Endometrial microvascular endothelial cells (primary cell): ENCODE results near the gene STAB1. TPM values are rescaled to one million over a fixed set of nuclear protein-coding genes. Genes with fewer than 3 reads are reported as not detected.

Source experiments
- in situ Hi-C: cut with HindIII; loops from 2 replicates; pipeline ENCODE4 v1.10.0; 2017; ENCODE audit warnings: low sequenced_read_pairs, low pct_unique_long_range_greater_than_20kb; ENCODE audit errors: inconsistent ontology term
- total RNA-seq: library from RNA; depleted of rRNA; stranded (reverse); fragments of >200 nt; gene quantifications from one replicate; pipeline ENCODE4 v1.2.3, GENCODE V29; 2015; ENCODE audit errors: inconsistent ontology term

The STAB1 gene
- total RNA-seq, 1 donor from 2014 or later, result 259 TPM

GRCh38 chr3:52541050-52541449 is 45.9 kb downstream of the STAB1 start:
- in situ Hi-C loops, result no loop called here

DNA sequence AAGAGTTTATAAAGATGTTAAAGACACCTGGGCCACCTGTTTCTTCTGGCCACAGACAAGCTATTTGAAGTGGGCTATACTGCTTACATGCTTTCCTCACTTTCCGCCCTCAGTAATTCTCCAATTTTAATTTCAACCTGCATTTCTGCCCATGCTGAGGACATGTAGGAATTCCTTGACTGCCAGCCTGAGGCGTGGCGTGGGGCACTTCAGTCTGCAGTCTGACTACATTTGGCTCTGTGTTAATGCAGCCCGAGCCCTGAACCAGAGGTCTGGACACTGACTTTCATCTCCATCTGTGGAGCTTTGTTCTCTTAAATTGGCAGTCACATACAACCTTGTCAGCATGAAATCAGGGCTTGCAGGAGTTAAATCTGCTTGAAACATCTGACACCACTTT is 49.8 kb downstream of the STAB1 start:
- in situ Hi-C loops, result no loop called here

DNA sequence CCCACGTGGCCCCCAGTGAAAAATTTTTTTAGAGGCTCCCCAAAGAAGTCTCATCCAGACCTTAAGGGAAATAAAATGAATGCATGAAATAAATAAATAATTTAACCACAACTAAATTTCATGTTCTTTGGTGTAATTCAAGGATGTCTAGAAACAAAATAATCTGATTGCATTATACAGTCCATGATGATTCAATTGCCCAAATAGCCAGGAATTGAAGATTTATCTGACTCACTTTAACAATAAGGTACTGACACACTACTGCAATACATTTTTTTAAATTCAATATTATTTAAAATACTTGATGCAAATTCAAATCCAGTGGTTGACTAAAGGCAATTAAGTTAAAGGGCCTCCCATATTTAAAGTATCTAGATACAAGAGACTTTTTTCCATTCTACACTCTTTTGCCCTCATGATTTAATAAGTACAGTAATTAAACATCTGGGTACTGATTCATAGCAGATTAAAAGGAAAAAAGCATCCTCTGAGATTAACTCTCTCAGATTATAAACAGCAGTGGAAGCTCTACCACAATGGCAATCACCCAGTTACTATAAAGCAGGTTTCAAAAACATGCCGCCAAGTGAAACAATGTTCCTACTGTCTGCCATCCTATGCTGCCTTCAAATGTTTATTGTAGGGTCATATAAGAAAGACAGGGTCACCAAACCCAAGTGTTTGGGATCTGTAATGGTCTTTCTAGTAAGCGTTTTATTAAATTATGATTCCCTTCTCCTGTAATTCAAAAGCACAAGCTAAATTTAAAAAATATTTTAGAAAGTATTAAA is 51.2 kb downstream of the STAB1 start:
- in situ Hi-C loops, result no loop called here

DNA sequence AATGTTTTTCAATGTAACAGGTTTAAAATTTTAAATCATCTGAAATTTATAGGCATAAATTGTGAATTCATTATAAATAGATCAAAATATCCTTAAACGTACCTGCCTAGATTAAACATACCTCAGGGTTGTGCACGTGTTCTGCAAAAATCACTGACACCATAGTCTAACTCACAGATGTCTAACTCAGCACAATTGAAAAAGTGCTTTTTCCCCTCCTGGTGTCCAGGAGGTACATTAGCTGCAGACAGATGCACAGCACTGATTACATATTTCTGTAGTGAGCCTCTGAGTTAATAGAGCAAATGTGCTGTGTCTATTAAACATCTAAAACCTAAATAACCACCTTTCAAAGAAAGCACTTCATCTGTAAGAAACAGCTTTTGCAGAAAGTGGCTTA is 52.0 kb downstream of the STAB1 start:
- in situ Hi-C loops, result no loop called here

DNA sequence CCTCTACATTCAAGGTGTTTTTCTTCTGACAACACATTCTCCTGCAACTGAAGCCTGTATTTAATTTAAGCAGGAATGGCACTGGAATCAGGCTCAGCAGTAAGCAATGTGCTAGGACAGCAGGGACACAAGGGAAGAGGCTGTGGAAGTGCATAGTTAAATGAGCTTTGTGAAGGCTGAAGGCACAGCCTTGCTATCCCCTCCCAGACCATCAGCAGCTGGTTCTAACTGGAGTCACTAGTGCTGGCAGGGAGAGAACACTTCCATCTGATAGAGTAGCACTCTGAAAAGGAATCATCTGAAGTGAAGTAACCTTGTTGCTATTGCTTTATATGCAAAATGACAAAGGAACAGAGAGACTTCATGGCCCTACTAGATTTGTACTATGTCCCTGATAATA is 56.0 kb downstream of the STAB1 start:
- in situ Hi-C loops, result loop anchor here (25.0 kb wide), 1 partner anchor 89 kb away; the partner anchor contains the start of genes NISCH and TNNC1

GRCh38 chr3:52552089-52552488 is 57.0 kb downstream of the STAB1 start:
- in situ Hi-C loops, result loop anchor here (25.0 kb wide), 1 partner anchor 90 kb away; the partner anchor contains the start of genes NISCH and TNNC1

GRCh38 chr3:52554026-52554755 is 59.1 kb downstream of the STAB1 start:
- in situ Hi-C loops, result loop anchor here (25.0 kb wide), 1 partner anchor 92 kb away; the partner anchor contains the start of genes NISCH and TNNC1

DNA sequence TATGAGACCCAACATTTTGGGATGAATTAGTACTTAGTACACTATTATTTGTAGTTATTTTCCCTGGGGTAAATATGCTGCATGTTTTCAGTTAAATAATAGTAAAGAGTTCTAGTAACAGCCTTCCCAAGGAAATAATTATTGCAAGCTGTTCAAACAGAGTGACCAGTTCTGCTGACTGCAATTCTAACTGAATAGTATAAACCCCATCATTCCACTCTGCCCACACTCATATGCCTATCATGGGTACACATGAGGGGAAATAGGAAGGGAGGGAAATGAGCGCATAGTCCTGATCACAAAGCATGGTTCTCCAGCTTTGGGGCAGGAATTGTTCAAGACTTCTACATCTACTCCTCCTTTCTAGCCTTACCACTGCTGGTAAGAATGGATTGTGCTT is 59.9 kb downstream of the STAB1 start:
- in situ Hi-C loops, result loop anchor here (25.0 kb wide), 1 partner anchor 93 kb away; the partner anchor contains the start of genes NISCH and TNNC1

DNA sequence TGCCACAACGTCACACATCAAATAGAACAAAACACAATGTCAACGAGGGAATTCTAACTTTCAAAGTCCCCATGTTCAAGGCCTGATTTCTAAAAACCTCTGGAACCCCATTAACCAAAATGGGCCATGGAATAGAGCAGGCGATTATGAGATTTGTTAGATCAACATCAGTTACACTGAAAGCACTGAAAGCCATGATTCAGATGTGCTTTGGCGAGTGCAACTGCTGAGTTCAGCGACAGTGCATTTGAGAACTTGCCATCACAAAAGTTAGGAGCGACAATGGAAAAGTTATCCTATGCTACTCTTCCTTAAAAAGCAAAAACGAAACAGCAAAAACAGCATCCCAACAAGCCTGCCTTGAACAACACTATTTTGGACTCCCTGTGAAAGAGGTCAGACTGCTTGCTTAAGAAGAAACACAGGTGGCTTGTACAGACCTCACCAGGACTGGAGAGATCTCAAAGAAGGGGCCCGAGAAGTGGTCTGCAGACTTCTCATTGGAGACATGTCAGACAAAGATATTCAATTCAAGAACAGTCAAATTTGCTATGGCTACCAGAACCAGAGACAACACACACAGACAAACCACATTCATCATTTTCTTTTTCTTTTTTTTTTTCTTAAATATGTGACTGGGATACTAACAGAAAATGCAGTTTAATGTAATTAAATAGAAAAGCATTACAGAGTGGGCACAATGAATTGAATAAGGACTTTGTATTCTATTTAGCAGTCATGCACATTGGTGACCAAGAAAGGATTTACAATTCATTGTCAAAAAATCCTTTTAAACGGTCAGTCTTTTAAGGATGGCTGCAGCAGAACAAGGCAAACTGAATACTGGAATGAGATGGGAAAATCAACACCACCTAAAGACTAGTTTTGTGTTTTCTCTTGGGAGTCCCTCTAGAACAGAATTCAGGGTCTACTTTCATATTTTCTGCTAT is 62.1 kb downstream of the STAB1 start:
- in situ Hi-C loops, result loop anchor here (25.0 kb wide), 1 partner anchor 95 kb away; the partner anchor contains the start of genes NISCH and TNNC1

DNA sequence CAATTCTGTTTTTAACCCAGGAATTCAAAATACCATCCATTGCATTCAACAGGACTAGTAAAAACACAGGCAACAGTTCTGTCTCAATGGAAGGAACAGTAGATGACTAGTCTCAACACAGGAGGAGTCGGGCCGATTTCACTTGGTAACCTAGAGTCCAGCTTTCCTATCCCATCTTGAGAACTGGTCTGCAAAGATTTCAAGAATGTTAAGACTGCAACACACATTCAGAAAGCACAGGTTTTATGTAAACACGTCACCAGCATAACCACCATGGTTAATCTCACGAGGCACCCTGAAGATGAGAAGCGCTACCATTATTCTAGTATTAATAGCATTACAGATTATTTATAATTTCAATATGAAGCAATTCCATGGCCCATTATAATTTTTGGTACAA is 63.3 kb downstream of the STAB1 start:
- in situ Hi-C loops, result loop anchor here (25.0 kb wide), 1 partner anchor 96 kb away; the partner anchor contains the start of genes NISCH and TNNC1

DNA sequence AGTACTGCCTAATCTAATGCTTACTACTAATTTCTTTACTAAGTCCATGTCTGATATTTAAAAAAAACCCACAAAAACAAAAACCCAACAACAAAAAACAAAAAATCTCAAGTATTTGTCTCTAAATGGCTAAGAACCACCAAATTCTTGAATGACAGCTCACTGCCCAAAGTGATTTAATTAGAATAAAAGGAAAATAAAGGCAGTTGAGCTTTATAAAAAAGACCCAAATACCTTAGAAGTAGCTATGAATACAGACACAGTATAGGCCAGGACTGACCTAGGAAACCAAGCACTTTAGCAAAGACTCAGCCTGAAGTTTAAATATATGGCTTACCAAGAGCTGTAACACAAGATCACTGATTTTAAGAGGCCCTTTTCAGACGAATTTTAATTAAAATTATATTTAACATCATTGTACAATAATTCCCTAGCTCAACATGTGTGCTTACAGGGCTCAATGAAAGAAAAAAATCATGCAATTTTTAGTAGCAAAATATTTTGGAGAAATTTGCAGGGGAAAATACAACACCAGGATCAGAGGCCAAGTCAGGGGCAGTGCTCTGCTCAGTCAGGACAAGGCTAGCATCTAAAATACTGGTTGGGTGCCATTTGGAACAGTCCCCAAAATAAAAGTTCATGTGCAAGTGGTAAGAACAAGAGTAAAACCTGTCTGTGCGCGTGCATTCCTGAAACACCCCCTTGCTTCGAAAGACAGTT is 66.0 kb downstream of the STAB1 start:
- in situ Hi-C loops, result loop anchor here (25.0 kb wide), 1 partner anchor 99 kb away; the partner anchor contains the start of genes NISCH and TNNC1

- in situ Hi-C loops, result loop anchor here (25.0 kb wide), 1 partner anchor 102 kb away; the partner anchor contains the start of genes NISCH and TNNC1
These were observed 68.8 kb downstream of the STAB1 start for GRCh38 chr3:52563984-52564383.

DNA sequence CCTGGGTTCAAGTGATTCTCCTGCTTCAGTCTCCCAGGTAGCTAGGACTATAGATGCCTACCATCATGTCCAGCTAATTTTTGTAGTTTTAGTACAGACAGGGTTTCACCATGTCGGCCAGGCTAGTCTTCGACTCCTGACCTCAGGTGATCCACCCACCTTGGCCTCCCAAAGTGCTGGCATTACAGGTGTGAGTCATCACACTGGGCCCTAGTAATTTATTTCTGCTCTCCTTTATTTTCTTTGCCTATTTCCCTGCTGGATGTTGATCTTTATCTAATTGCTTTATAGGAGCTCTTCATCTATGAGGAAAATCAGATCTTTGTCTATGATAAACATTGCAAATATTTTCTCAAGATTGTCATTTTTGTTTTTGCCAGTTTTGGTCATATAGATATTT is 72.9 kb downstream of the STAB1 start:
- in situ Hi-C loops, result loop anchor here (25.0 kb wide), 1 partner anchor 106 kb away; the partner anchor contains the start of genes NISCH and TNNC1

GRCh38 chr3:52570076-52570475 is 74.9 kb downstream of the STAB1 start:
- in situ Hi-C loops, result loop anchor here (25.0 kb wide), 1 partner anchor 108 kb away; the partner anchor contains the start of genes NISCH and TNNC1

DNA sequence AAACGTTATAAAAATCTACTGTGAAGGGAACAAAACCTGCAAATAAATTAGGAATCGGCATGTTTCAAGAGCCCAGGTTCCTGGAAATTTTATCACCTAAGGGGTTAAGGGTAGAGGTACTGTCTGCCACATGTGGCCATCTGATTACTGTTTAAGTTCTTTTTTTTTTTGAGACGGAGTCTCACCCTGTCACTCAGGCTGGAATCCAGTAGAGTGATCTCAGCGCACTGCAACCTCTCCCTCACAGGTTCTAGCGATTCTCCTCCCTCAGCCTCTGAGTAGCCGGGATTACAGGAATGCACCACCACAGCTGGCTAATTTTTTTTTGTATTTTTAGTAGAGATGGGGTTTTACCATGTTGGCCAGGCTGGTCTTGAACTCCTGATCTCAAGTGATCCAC is 77.1 kb downstream of the STAB1 start:
- in situ Hi-C loops, result loop anchor here (25.0 kb wide), 1 partner anchor 110 kb away; the partner anchor contains the start of genes NISCH and TNNC1
